ENCODE measurements around the gene SERPINA10.

The SERPINA10 gene

GRCh38 chr14:94337274-94337673 is 44.2 kb upstream of the SERPINA10 start:
- H3K27me3 ChIP-seq: peaks cover 42% of the 10 kb centered on the region
- H3K9me3 ChIP-seq: no peaks in the 10 kb centered on the region
- no peak overlapping the region for H3K27ac ChIP-seq
- H3K4me3 ChIP-seq (ENCODE audit: low read depth in 1 of 2, low read length in 1 of 2): no peak overlapping the region
- H3K4me1 ChIP-seq (ENCODE audit: control insufficient read depth in 1 of 2, insufficient read depth in 1 of 2, low read depth in 1 of 2, low read length in 1 of 2): no peaks in the 10 kb centered on the region
- no peak for TF ChIP-seq CTCF (IDR thresholded peaks at IDR 0.05)
- H3K36me3 ChIP-seq: no peaks in the 10 kb centered on the region

GRCh38 chr14:94334872-94335271 is 41.8 kb upstream of the SERPINA10 start:
- Histone ChIP-seq H3K4me1 (ENCODE audit: control insufficient read depth in 1 of 2, insufficient read depth in 1 of 2, low read depth in 1 of 2, low read length in 1 of 2) (no peaks in the 10 kb centered on the region), H3K4me3 (ENCODE audit: low read depth in 1 of 2, low read length in 1 of 2) (no peak overlapping the region), H3K27me3 (peaks cover 39% of the 10 kb centered on the region), H3K27ac (no peak overlapping the region), H3K9me3 (no peaks in the 10 kb centered on the region), H3K36me3 (no peaks in the 10 kb centered on the region)
- TF ChIP-seq CTCF (IDR thresholded peaks at IDR 0.05): no peak

GRCh38 chr14:94332587-94332986 is 39.5 kb upstream of the SERPINA10 start:
- H3K9me3 ChIP-seq: no peaks in the 10 kb centered on the region
- H3K36me3 ChIP-seq: no peaks in the 10 kb centered on the region
- no peaks in the 10 kb centered on the region for H3K4me1 ChIP-seq (ENCODE audit: control insufficient read depth in 1 of 2, insufficient read depth in 1 of 2, low read depth in 1 of 2, low read length in 1 of 2)

GRCh38 chr14:94332063-94332583 is 39.1 kb upstream of the SERPINA10 start:
- Histone ChIP-seq H3K27me3 (peaks cover 48% of the 10 kb centered on the region), H3K9me3 (no peaks in the 10 kb centered on the region), H3K4me3 (ENCODE audit: low read depth in 1 of 2, low read length in 1 of 2) (no peak overlapping the region), H3K4me1 (ENCODE audit: control insufficient read depth in 1 of 2, insufficient read depth in 1 of 2, low read depth in 1 of 2, low read length in 1 of 2) (no peaks in the 10 kb centered on the region), H3K27ac (no peak overlapping the region), H3K36me3 (no peaks in the 10 kb centered on the region)
- no peak for TF ChIP-seq CTCF (IDR thresholded peaks at IDR 0.05)

More at GRCh38 chr14:94332587-94332986, 39.5 kb upstream of the SERPINA10 start:
- H3K27me3 ChIP-seq: peaks cover 48% of the 10 kb centered on the region
- no peak for TF ChIP-seq CTCF (IDR thresholded peaks at IDR 0.05)
- no peak overlapping the region for H3K27ac ChIP-seq
- H3K4me3 ChIP-seq (ENCODE audit: low read depth in 1 of 2, low read length in 1 of 2): no peak overlapping the region

GRCh38 chr14:94331462-94331861 is 38.4 kb upstream of the SERPINA10 start:
- H3K27me3 ChIP-seq: peaks cover 48% of the 10 kb centered on the region
- no peaks in the 10 kb centered on the region for H3K9me3 ChIP-seq
- no peaks in the 10 kb centered on the region for H3K36me3 ChIP-seq
- H3K4me3 ChIP-seq (ENCODE audit: low read depth in 1 of 2, low read length in 1 of 2): no peak overlapping the region
- no peak overlapping the region for H3K27ac ChIP-seq
- no peaks in the 10 kb centered on the region for H3K4me1 ChIP-seq (ENCODE audit: control insufficient read depth in 1 of 2, insufficient read depth in 1 of 2, low read depth in 1 of 2, low read length in 1 of 2)
- TF ChIP-seq CTCF (IDR thresholded peaks at IDR 0.05): no peak

GRCh38 chr14:94330857-94331256 is 37.8 kb upstream of the SERPINA10 start:
- H3K27me3 ChIP-seq: peaks cover 43% of the 10 kb centered on the region
- no peaks in the 10 kb centered on the region for H3K4me1 ChIP-seq (ENCODE audit: control insufficient read depth in 1 of 2, insufficient read depth in 1 of 2, low read depth in 1 of 2, low read length in 1 of 2)
- no peak for TF ChIP-seq CTCF (IDR thresholded peaks at IDR 0.05)
- no peaks in the 10 kb centered on the region for H3K36me3 ChIP-seq
- no peak overlapping the region for H3K4me3 ChIP-seq (ENCODE audit: low read depth in 1 of 2, low read length in 1 of 2)
- no peaks in the 10 kb centered on the region for H3K9me3 ChIP-seq
- H3K27ac ChIP-seq: no peak overlapping the region
